ENCODE measurements around the gene FAM9A. TPM values are rescaled to one million over a fixed set of nuclear protein-coding genes. Genes with fewer than 3 reads are reported as not detected.

The FAM9A gene
- polyA plus RNA-seq (2012; ENCODE audit: low read depth, missing spikeins), result not detected

GRCh38 chrX:8801041-8801599 is at the start of gene FAM9A:
TSS of gene FAM9A (minus strand) at chrX:8801383. CDS start at chrX:8800171, 1,212 bp downstream.
- no peak for DNase-seq (ENCODE audit: insufficient read length, low spot score)
- TF ChIP-seq PAX5 (IDR thresholded peaks at IDR 0.05; ENCODE audit: insufficient read depth, low read length, severe bottlenecking), result no peak
- TF ChIP-seq SPI1 (IDR thresholded peaks at IDR 0.05; ENCODE audit: low read depth, low read length), result no peak
- no peak for TF ChIP-seq POU2F2 (IDR thresholded peaks at IDR 0.05; ENCODE audit: low read depth, low read length)
- TF ChIP-seq POLR2AphosphoS5 (IDR thresholded peaks at IDR 0.05; ENCODE audit: low read depth, low read length), result no peak
- no peak for TF ChIP-seq POLR2A (IDR thresholded peaks at IDR 0.05; ENCODE audit: low read depth, low read length)
- no peak for TF ChIP-seq TAF1 (IDR thresholded peaks at IDR 0.05; ENCODE audit: low read depth, low read length)
- no peak for FAIRE-seq

DNA sequence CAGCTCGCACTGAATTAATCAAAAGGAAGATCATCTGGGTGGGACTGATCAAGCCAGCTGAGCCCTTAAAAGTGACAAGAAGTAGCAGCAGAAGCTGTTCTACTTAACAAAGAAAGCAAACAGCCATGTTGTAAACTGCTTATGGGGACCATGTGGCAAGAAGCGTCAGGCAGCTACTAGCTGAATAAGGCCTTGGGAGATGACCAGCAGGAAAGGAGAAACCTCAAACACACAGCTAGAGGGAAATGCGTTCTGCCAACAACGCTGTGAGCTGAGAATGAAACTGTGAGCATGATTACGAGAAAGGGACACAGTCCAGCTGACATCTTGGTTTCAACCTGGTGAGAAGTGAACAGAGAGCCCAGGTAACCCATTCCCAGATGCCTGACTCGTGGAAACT is 49.3 kb upstream of the FAM9A start:
- DNase-seq (ENCODE audit: insufficient read length, low spot score) (no peak), FAIRE-seq (peak; percentile 16)
- no peak for TF ChIP-seq POLR2A (IDR thresholded peaks at IDR 0.05; ENCODE audit: low read depth, low read length)

DNA sequence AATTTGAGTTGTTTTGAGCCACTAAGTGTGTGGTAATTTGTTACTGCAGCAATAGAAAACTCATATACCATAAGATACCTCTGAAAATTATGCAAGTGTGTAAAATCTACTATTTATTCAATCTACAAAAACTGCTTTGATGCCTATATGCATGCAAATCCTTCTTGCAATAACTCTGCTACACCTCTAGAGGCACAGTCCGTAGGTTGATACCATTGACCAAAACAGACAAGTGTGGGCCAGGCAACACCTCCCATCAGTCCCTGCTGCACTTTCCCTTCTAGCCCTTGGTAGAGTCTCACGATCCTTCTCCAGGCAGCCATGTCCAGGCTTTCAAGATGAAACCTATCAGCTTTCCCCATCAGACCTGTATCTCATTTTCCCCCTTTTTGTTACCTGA is 48.8 kb upstream of the FAM9A start:
- DNase-seq (ENCODE audit: insufficient read length, low spot score), result no peak
- TF ChIP-seq POU2F2 (IDR thresholded peaks at IDR 0.05; ENCODE audit: low read depth, low read length) (no peak), POLR2A (IDR thresholded peaks at IDR 0.05; ENCODE audit: low read depth, low read length) (no peak), SPI1 (IDR thresholded peaks at IDR 0.05; ENCODE audit: low read depth, low read length) (no peak), PAX5 (IDR thresholded peaks at IDR 0.05; ENCODE audit: insufficient read depth, low read length, severe bottlenecking) (no peak), TAF1 (IDR thresholded peaks at IDR 0.05; ENCODE audit: low read depth, low read length) (no peak), POLR2AphosphoS5 (IDR thresholded peaks at IDR 0.05; ENCODE audit: low read depth, low read length) (no peak)

GRCh38 chrX:8849458-8849857 is 48.3 kb upstream of the FAM9A start:
- DNase-seq (ENCODE audit: insufficient read length, low spot score) (no peak), FAIRE-seq (no peak)
- TF ChIP-seq POLR2A (IDR thresholded peaks at IDR 0.05; ENCODE audit: low read depth, low read length), result no peak
- TF ChIP-seq SPI1 (IDR thresholded peaks at IDR 0.05; ENCODE audit: low read depth, low read length), result no peak
- no peak for TF ChIP-seq POU2F2 (IDR thresholded peaks at IDR 0.05; ENCODE audit: low read depth, low read length)

More for the DNA sequence above, 48.8 kb upstream of the FAM9A start:
- no peak for FAIRE-seq

DNA sequence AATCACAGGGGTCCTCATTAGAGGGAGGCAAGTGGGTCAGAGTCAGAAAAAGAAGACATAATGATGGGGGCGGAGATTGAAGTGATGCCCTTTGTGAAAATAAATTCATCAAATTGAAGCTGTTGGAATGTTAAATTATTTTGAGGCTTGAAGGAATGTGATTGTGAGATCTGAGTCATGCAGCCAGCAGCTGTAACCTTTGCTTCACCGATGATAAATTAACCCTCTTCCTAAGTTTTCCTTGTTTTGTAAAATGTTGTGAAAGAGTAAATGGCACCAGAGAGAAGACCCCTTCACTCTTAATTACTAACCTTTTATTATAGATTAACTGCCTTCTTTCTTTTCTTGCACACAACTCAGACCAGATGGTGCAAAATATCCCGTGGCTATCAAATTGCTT is 47.7 kb upstream of the FAM9A start:
- FAIRE-seq (no peak), DNase-seq (ENCODE audit: insufficient read length, low spot score) (no peak)
- TF ChIP-seq POU2F2 (IDR thresholded peaks at IDR 0.05; ENCODE audit: low read depth, low read length) (no peak), POLR2A (IDR thresholded peaks at IDR 0.05; ENCODE audit: low read depth, low read length) (no peak), SPI1 (IDR thresholded peaks at IDR 0.05; ENCODE audit: low read depth, low read length) (no peak), TAF1 (IDR thresholded peaks at IDR 0.05; ENCODE audit: low read depth, low read length) (no peak), PAX5 (IDR thresholded peaks at IDR 0.05; ENCODE audit: insufficient read depth, low read length, severe bottlenecking) (no peak), POLR2AphosphoS5 (IDR thresholded peaks at IDR 0.05; ENCODE audit: low read depth, low read length) (no peak)

GRCh38 chrX:8848441-8848840 is 47.3 kb upstream of the FAM9A start:
- DNase-seq (ENCODE audit: insufficient read length, low spot score) (no peak), FAIRE-seq (no peak)
- TF ChIP-seq POLR2AphosphoS5 (IDR thresholded peaks at IDR 0.05; ENCODE audit: low read depth, low read length), result no peak
- TF ChIP-seq POU2F2 (IDR thresholded peaks at IDR 0.05; ENCODE audit: low read depth, low read length), result no peak
- TF ChIP-seq TAF1 (IDR thresholded peaks at IDR 0.05; ENCODE audit: low read depth, low read length), result no peak
- no peak for TF ChIP-seq POLR2A (IDR thresholded peaks at IDR 0.05; ENCODE audit: low read depth, low read length)
- TF ChIP-seq SPI1 (IDR thresholded peaks at IDR 0.05; ENCODE audit: low read depth, low read length), result no peak
- TF ChIP-seq PAX5 (IDR thresholded peaks at IDR 0.05; ENCODE audit: insufficient read depth, low read length, severe bottlenecking), result no peak

DNA sequence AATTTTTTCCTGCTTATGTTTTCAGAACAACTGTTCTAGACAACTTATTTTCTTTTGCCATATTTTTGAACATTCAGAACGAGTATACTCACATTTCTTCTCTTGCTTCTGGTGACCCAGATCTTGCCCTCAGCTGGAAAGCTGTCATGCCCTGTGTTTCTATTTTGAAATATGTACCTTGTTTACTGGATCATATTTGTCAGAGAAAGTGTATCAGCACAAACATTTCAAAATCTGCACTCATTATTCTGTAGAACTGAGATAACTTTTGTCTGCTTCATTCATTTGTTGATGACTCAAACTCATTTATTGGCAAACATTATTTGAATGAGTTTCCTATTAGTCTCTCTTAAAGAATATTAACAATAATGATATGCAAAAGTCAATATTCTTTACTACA is 46.2 kb upstream of the FAM9A start:
- TF ChIP-seq SPI1 (IDR thresholded peaks at IDR 0.05; ENCODE audit: low read depth, low read length), result no peak
- no peak for TF ChIP-seq TAF1 (IDR thresholded peaks at IDR 0.05; ENCODE audit: low read depth, low read length)
- no peak for TF ChIP-seq POU2F2 (IDR thresholded peaks at IDR 0.05; ENCODE audit: low read depth, low read length)
- no peak for TF ChIP-seq PAX5 (IDR thresholded peaks at IDR 0.05; ENCODE audit: insufficient read depth, low read length, severe bottlenecking)
- TF ChIP-seq POLR2AphosphoS5 (IDR thresholded peaks at IDR 0.05; ENCODE audit: low read depth, low read length), result no peak
- TF ChIP-seq POLR2A (IDR thresholded peaks at IDR 0.05; ENCODE audit: low read depth, low read length), result no peak
- DNase-seq (ENCODE audit: insufficient read length, low spot score) (no peak), FAIRE-seq (no peak)

DNA sequence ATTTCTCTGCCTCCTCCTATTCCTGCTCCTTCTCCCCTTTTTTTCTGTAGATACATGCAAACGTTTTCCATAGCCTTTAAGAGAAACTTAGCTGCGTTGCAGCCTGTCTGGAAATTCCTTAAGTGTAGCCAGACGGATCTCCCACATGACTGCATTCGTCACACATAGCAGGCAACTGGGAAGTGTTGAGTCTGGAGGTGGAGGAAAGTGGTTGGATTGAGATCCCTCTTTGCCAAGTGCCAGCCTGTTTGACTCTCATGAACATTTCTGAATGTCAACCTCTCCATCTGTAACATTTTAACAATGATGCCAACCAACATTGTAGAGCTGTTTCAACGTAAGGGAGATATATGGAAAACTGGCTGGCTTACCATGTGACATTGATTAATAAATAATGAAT is 45.1 kb upstream of the FAM9A start:
- TF ChIP-seq TAF1 (IDR thresholded peaks at IDR 0.05; ENCODE audit: low read depth, low read length) (no peak), SPI1 (IDR thresholded peaks at IDR 0.05; ENCODE audit: low read depth, low read length) (no peak), PAX5 (IDR thresholded peaks at IDR 0.05; ENCODE audit: insufficient read depth, low read length, severe bottlenecking) (no peak), POU2F2 (IDR thresholded peaks at IDR 0.05; ENCODE audit: low read depth, low read length) (no peak), POLR2A (IDR thresholded peaks at IDR 0.05; ENCODE audit: low read depth, low read length) (no peak), POLR2AphosphoS5 (IDR thresholded peaks at IDR 0.05; ENCODE audit: low read depth, low read length) (no peak)
- DNase-seq (ENCODE audit: insufficient read length, low spot score) (no peak), FAIRE-seq (no peak)

GRCh38 chrX:8845469-8845868 is 44.3 kb upstream of the FAM9A start:
- FAIRE-seq (no peak), DNase-seq (ENCODE audit: insufficient read length, low spot score) (no peak)
- no peak for TF ChIP-seq POU2F2 (IDR thresholded peaks at IDR 0.05; ENCODE audit: low read depth, low read length)
- no peak for TF ChIP-seq PAX5 (IDR thresholded peaks at IDR 0.05; ENCODE audit: insufficient read depth, low read length, severe bottlenecking)
- no peak for TF ChIP-seq POLR2AphosphoS5 (IDR thresholded peaks at IDR 0.05; ENCODE audit: low read depth, low read length)
- TF ChIP-seq SPI1 (IDR thresholded peaks at IDR 0.05; ENCODE audit: low read depth, low read length), result no peak
- TF ChIP-seq POLR2A (IDR thresholded peaks at IDR 0.05; ENCODE audit: low read depth, low read length), result no peak
- TF ChIP-seq TAF1 (IDR thresholded peaks at IDR 0.05; ENCODE audit: low read depth, low read length), result no peak

DNA sequence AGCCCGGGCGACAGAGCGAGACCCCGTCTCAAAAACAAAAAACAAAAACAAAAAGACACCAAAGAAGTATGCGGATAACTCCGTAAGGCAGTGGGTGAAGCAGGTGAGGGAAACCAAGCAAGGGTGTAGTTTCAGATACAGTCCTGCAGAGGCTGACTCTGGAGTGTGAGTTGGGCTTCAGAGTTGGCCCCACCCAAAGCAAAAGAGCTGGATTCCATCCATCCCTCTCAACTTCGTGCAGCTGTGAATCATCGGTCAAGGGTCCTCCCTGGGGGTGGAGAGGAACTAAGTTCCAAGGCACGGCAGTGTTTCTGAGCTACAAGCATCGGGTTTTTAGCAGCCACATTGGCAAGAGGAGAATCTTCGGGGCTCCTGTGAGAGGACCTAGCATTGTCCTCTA is 43.9 kb upstream of the FAM9A start:
- FAIRE-seq (no peak), DNase-seq (ENCODE audit: insufficient read length, low spot score) (no peak)
- TF ChIP-seq POU2F2 (IDR thresholded peaks at IDR 0.05; ENCODE audit: low read depth, low read length) (no peak), SPI1 (IDR thresholded peaks at IDR 0.05; ENCODE audit: low read depth, low read length) (no peak), POLR2A (IDR thresholded peaks at IDR 0.05; ENCODE audit: low read depth, low read length) (no peak), PAX5 (IDR thresholded peaks at IDR 0.05; ENCODE audit: insufficient read depth, low read length, severe bottlenecking) (no peak), POLR2AphosphoS5 (IDR thresholded peaks at IDR 0.05; ENCODE audit: low read depth, low read length) (no peak), TAF1 (IDR thresholded peaks at IDR 0.05; ENCODE audit: low read depth, low read length) (no peak)

Measured in GM12891 (cell line).